DMS153 treated with DMSO at 0.1 percent for 48 hours (cell line): ENCODE data around the gene SUCLG1.
"Not testable (repeated sequence)": the region's sequence is repeated elsewhere in the genome, so short reads cannot be mapped to it uniquely, and the experiment has no call there.

Experiments
- DNase-seq: peaks from one replicate; lab custom pipeline; 2025; ENCODE audit not compliant: unreplicated experiment; lab: John Stamatoyannopoulos, UW

SUCLG1 gene

DNA sequence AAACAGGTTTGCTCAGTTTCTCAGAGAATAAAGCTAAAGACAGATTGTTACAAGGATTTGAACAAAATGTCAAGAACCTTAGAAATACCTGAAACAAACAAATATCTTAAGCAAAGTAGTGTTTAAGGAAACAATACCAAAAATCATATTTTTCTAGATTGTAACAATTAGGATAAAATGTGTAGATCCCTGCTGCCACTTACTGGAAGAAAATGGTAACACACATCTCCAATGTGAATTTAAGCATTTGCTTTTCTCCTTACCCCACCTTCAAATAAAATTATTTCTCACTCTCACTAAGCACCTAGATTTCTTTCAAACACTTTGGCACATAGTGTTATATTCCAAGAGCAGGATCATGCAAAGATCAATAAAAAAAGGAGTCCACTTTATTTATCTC, 34.9 kb downstream of the SUCLG1 start:
- DNase-seq: no peak

GRCh38 chr2:84421791-84422190, 37.3 kb downstream of the SUCLG1 start:
- no peak for DNase-seq

DNA sequence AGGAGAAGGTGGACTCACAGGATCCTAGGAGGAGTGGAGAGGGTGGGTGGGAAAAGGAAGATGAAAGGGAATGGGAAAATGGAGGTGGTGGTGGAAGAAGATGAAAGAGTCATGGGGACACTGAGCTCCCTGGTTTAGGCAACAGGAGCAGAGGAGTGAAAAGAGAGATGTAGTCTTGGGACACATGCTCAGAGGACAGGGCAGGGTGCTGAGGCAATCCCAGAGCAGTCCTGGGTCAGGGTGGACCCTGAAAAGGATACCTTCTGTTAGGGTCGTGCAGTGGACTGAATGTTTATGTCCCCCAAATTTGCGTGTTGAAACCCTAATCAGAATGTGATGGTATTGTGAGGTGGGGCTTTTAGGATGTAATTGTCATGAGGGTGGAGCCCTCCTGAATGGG, 37.9 kb downstream of the SUCLG1 start:
- DNase-seq: no peak

DNA sequence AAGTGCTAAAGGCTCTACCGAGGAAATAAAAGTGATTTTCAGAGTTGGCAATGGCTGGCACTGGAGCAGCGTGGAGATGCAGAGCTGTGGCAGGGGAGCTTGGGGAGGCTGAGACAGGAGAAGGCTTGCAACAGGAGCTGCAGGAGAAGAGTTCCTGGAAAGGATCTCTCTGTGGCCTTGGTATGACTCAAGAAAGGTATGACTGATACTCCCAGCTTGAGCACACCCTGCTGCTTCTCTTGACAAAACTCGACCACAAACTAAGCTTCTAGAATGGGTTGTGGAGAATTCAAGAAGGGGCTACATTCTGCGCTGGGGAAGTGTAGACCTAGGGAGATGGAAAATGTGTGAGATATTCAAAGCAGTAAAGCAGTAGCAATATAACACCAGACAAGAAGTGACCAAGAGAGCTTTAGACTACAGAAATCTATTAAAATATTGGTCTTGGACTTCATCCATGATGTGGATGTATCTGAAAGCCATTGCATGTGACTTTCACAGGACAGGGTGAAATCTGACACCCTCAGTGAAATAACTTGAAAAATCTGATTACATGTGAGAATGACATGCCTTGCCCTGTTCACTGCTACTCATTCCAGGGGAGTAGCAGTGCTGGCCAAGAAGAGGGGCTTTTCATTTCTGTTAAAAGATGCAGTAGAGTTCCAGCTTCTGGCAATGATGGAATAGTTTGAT, 41.5 kb downstream of the SUCLG1 start:
- no peak for DNase-seq

DNA sequence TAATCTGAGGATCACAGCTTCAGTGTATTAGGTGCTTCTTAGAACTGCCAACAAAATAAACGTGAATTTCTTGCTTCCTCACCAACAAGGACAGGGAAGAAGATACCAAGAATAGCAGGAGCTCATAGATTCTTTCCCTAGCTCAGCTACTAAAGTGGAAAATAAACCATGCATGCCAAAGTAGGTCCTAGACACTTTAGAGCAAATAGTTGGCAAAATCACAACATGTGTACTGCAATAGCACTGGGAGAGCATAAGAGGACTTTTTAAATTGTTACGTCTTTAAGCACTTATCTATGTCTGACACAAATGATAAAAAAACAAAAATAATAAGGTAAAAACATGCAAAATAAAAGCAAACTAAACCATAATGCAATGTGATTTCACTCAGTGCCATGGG, 49.5 kb downstream of the SUCLG1 start:
- no peak for DNase-seq

GRCh38 chr2:84402111-84402510, 57.0 kb downstream of the SUCLG1 start:
- DNase-seq: not testable (repeated sequence)

DNA sequence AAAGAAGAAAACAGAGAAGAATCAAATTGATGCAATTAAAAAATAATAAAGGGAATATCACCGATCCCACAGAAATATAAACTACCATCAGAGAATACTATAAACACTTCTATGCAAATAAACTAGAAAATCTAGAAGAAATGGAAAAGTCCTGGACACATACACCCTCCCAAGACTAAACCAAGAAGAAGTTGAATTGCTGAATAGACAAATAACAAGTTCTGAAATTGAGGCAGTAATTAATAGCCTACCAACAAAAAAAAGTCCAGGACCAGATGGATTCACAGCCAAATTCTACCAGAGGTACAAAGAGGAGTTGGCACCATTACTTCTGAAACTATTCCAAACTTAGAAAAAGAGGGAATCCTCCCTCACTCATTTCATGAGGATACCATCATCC, 59.2 kb downstream of the SUCLG1 start:
- DNase-seq: not testable (repeated sequence)

DNA sequence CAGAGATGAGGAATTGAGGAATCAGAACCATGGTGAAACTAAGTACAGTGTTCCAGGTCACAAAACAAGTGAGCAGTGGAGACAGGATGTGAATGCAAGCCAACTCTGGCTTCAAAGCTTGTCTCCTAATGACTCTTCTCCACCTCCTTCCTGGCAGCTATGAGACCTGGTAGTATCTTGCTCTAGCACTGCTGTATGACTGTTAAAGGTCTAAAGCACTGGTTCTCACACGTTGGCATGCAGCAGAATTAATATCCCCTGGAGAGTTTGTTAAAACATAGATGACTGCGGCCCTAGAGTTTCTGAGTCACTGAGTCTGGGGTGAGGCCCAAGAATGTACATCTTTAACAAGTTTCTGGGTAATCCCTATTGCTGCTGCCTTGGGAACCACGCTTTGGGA, 63.3 kb downstream of the SUCLG1 start:
- no peak for DNase-seq

GRCh38 chr2:84394628-84395027, 64.5 kb downstream of the SUCLG1 start:
- DNase-seq: no peak

DNA sequence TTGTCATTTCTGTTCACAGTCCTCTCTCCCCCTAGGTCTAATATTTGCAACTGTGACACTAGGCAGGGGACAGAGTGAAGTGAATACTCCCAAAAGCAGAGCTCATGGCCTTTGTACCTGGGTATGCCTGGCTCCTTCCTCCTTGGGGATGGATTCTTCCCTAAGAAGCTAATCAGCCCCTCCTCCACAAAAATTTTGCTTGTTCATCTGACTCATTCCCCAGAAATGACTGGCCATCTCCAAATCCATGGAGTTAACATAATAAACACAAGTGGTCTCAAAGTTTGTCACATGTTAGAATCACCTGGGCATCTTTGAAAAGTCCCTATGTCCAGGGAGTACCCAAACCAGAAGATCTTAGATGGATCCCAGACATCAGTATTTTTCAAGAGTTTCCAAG, 65.3 kb downstream of the SUCLG1 start:
- DNase-seq: no peak

- no peak for DNase-seq
Measured at GRCh38 chr2:84389794-84390193, 69.3 kb downstream of the SUCLG1 start.

- no peak for DNase-seq
Measured at GRCh38 chr2:84388921-84389490, 70.1 kb downstream of the SUCLG1 start.

GRCh38 chr2:84388133-84388532, 70.9 kb downstream of the SUCLG1 start:
- DNase-seq: no peak

DNA sequence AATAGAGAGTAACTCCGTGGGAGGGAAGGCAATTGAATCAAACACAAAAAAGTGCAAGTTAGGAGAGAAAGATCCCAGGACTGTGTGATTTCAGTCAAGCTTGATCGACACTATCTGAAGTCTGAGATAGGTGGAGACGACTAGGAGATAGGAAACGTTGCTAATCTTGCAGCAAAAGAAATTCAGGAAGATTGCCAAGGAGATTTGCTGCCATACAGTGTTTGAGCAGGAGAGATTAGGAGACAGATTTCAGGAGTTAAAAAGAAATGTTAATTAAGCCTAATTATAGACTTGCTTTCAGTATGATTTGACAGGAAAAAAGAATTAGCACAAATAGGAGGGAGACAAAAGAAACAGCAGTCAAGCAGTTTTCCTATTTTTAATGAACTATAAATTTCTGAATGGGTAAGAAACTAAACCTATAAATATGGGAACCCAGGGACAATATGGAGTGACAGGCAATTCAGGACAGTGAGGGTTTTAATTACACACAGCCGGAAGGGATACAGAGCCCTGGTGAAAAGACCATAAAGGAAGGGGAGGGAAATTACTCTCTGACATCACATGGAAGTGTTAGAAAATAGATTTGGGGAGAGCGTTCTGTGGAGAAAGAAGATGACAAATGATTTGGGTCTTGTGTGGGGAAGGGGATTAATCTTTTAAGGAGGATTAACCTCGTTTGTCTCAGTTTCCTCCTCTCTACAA, 72.6 kb downstream of the SUCLG1 start:
- DNase-seq: no peak

DNA sequence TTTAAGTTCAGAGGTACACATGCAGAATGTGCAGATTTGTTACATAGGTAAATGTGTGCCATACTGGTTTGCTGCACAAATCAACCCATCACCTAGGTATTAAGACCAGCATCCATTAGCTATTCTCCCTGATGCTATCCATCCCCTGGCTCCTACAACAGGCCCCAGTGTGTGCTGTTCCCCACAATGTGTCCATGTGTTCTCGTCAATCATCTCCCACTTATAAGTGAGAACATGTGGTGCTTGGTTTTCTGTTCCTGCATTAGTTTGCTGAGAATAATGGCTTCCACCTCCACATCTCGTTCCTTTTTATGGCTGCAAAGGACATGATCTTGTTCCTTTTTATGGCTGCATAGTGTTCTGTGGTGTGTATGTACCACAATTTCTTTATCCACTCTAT, 75.8 kb downstream of the SUCLG1 start:
- DNase-seq: no peak

- DNase-seq: no peak
Measured at GRCh38 chr2:84380875-84381274, 78.2 kb downstream of the SUCLG1 start.

GRCh38 chr2:84378960-84379359, 80.1 kb downstream of the SUCLG1 start:
- no peak for DNase-seq

- no peak for DNase-seq
Measured at GRCh38 chr2:84375020-84375419, 84.1 kb downstream of the SUCLG1 start.

GRCh38 chr2:84373866-84374265, 85.2 kb downstream of the SUCLG1 start:
- DNase-seq: no peak
